HepG2 (cell line): ENCODE measurements around the gene RASA1. TPM values are rescaled to one million over a fixed set of nuclear protein-coding genes. Genes with fewer than 3 reads are reported as not detected.
A peak's percentile ranks its signal among the peaks of the same experiment; 100 is the strongest.

Experiments
- ARID2 ChIP-seq: sonication (generic); formaldehyde crosslinking; IDR thresholded peaks from 2 replicates; pipeline ENCODE4 v1.8.1; 2022; ENCODE audit warnings: mild to moderate bottlenecking, missing genetic modification reagents, borderline replicate concordance
- ARID5B ChIP-seq: IDR thresholded peaks from 2 replicates; pipeline ENCODE4 v1.4.0; 2020; ENCODE audit warnings: mild to moderate bottlenecking, missing genetic modification reagents
- BCL6 ChIP-seq: IDR thresholded peaks from 2 replicates; pipeline ENCODE4 v1.6.1; 2016; ENCODE audit warnings: missing genetic modification reagents, missing compliant biosample characterization
- CBX5 ChIP-seq: sonication (generic); formaldehyde crosslinking; IDR thresholded peaks from 2 replicates; pipeline ENCODE4 v1.4.0; 2020; ENCODE audit warnings: missing genetic modification reagents, borderline replicate concordance
- CHCHD3 ChIP-seq: sonication (generic); formaldehyde crosslinking; IDR thresholded peaks from 2 replicates; pipeline ENCODE4 v1.8.0; 2022; ENCODE audit warnings: mild to moderate bottlenecking, missing genetic modification reagents, moderate library complexity
- HMGA1 ChIP-seq: sonication (generic); formaldehyde crosslinking; conservative IDR thresholded peaks from 2 replicates; pipeline ENCODE4 v1.4.0; 2020; ENCODE audit warnings: missing genetic modification reagents
- KDM3A ChIP-seq: IDR thresholded peaks from 2 replicates; pipeline ENCODE4 v1.6.1; 2018; ENCODE audit warnings: low read depth, missing compliant biosample characterization
- NONO ChIP-seq, 2 experiments: fragments of 450-650 bp in 1 of 2; sonication (generic) in 1 of 2; formaldehyde crosslinking in 1 of 2; IDR thresholded peaks in 1 of 2; conservative IDR thresholded peaks in 1 of 2; 2 replicates each; pipeline versions ENCODE4 v1.6.1 to v1.8.0; 2017 to 2022; ENCODE audit warnings: mild to moderate bottlenecking in 1 of 2, missing genetic modification reagents in 1 of 2, moderate library complexity in 1 of 2
- SATB2 ChIP-seq: sonication (generic); formaldehyde crosslinking; IDR thresholded peaks from 2 replicates; pipeline ENCODE4 v1.5.0; 2020; ENCODE audit warnings: missing genetic modification reagents
- SRSF4 ChIP-seq: fragments of 200-400 bp; formaldehyde crosslinking; IDR thresholded peaks from one replicate; pipeline ENCODE4 v1.6.1; 2018; ENCODE audit warnings: mild to moderate bottlenecking, low read depth, low read length, moderate library complexity; ENCODE audit not compliant: poor library complexity, severe bottlenecking
- STAT5B ChIP-seq: sonication (generic); formaldehyde crosslinking; IDR thresholded peaks from 2 replicates; pipeline ENCODE4 v1.4.0; 2020; ENCODE audit warnings: missing genetic modification reagents
- SYNCRIP ChIP-seq: fragments of 200-400 bp; formaldehyde crosslinking; IDR thresholded peaks from 2 replicates; pipeline ENCODE4 v1.6.1; 2018; ENCODE audit warnings: mild to moderate bottlenecking, low read depth, low read length; ENCODE audit not compliant: insufficient read depth
- WIZ ChIP-seq: sonication (generic); formaldehyde crosslinking; IDR thresholded peaks from 2 replicates; pipeline ENCODE4 v1.5.1; 2020; ENCODE audit warnings: mild to moderate bottlenecking, missing genetic modification reagents
- ZBTB14 ChIP-seq: sonication (generic); formaldehyde crosslinking; IDR thresholded peaks from 2 replicates; pipeline ENCODE4 v1.4.0; 2020; ENCODE audit warnings: missing genetic modification reagents
- ZBTB7A ChIP-seq: sonication (generic); formaldehyde crosslinking; IDR thresholded peaks from 2 replicates; pipeline ENCODE4 v1.8.0; 2022; ENCODE audit warnings: mild to moderate bottlenecking, missing genetic modification reagents
- ZNF138 ChIP-seq: sonication (generic); formaldehyde crosslinking; IDR thresholded peaks from 2 replicates; pipeline ENCODE4 v1.5.0; 2020; ENCODE audit warnings: mild to moderate bottlenecking, low read depth, missing genetic modification reagents
- ZNF33B ChIP-seq: sonication (generic); formaldehyde crosslinking; IDR thresholded peaks from 2 replicates; pipeline ENCODE4 v1.5.1; 2020; ENCODE audit warnings: mild to moderate bottlenecking, missing genetic modification reagents
- ZNF501 ChIP-seq: sonication (generic); formaldehyde crosslinking; IDR thresholded peaks from 2 replicates; pipeline ENCODE4 v1.5.1; 2020; ENCODE audit warnings: mild to moderate bottlenecking, moderate library complexity, missing genetic modification reagents
- ZNF597 ChIP-seq: sonication (generic); formaldehyde crosslinking; IDR thresholded peaks from 2 replicates; pipeline ENCODE4 v1.5.0; 2020; ENCODE audit warnings: missing genetic modification reagents
- ZNF678 ChIP-seq: sonication (generic); formaldehyde crosslinking; IDR thresholded peaks from 2 replicates; pipeline ENCODE4 v1.4.0; 2020; ENCODE audit warnings: mild to moderate bottlenecking, missing genetic modification reagents
- ZNF713 ChIP-seq: sonication (generic); formaldehyde crosslinking; IDR thresholded peaks from 2 replicates; pipeline ENCODE4 v1.4.0; 2020; ENCODE audit warnings: mild to moderate bottlenecking, missing genetic modification reagents
- ZNF747 ChIP-seq: sonication (generic); formaldehyde crosslinking; IDR thresholded peaks from 2 replicates; pipeline ENCODE4 v1.8.1; 2023; ENCODE audit warnings: missing genetic modification reagents, mild to moderate bottlenecking, borderline replicate concordance
- ZNF841 ChIP-seq: sonication (generic); formaldehyde crosslinking; IDR thresholded peaks from 2 replicates; pipeline ENCODE4 v1.8.1; 2023; ENCODE audit warnings: missing genetic modification reagents, borderline replicate concordance
- ZZZ3 ChIP-seq: sonication (generic); formaldehyde crosslinking; IDR thresholded peaks from 2 replicates; pipeline ENCODE4 v1.4.0; 2020; ENCODE audit warnings: missing genetic modification reagents, mild to moderate bottlenecking, borderline replicate concordance
- polyA plus RNA-seq, 8 experiments: library from polyadenylated mRNA; depleted of rRNA in 3 of 8; stranded (reverse) in 7 of 8; unstranded in 1 of 8; fragments of >200 nt; fragmentation: Illumina TruSeq in 4 of 8; extraction: Trizol in 4 of 8; gene quantifications; 2 replicates each; pipeline versions ENCODE4 v1.2.1 to v1.2.3, GENCODE V29; 2011 to 2016; ENCODE audit warnings: low read depth in 4 of 8, missing spikeins in 1 of 8, mixed read lengths in 1 of 8; ENCODE audit not compliant: insufficient read depth in 1 of 8
- total RNA-seq, 5 experiments: library from RNA; depleted of rRNA; stranded (reverse); fragments of >200 nt; fragmentation: Illumina TruSeq; extraction: Trizol; gene quantifications; 2 replicates each; pipeline ENCODE4 v1.2.3, GENCODE V29; 2016; ENCODE audit warnings: low read depth in 1 of 5

The RASA1 gene
- total and polyA plus RNA-seq, 2 of the 13 experiments (the other 11 are each of a cell fraction or from before 2014, with no cell fraction given) = 19.5 to 20.5 TPM

- TF ChIP-seq ZNF501 (CRISPR knock-in tag) (peak; percentile 12), KDM3A (CRISPR knock-in tag) (0 out of 2 replicates have a peak, but pooled peaks have one; percentile 37), ARID2 (CRISPR knock-in tag) (0 out of 2 replicates have a peak, but pooled peaks have one; percentile 39), ARID5B (CRISPR knock-in tag) (peak; percentile 4; the same call in 1 of the 2 replicates), CHCHD3 (CRISPR knock-in tag) (peak; percentile 79; the same call in 1 of the 2 replicates), ZNF841 (CRISPR knock-in tag) (no peak), NONO (IDR thresholded peaks at IDR 0.05) (no peak), NONO (CRISPR knock-in tag; conservative IDR thresholded peaks at IDR 0.05) (no peak; the same call in 1 of the 2 replicates), ZNF678 (no peak), CBX5 (CRISPR knock-in tag) (no peak), ZBTB14 (CRISPR knock-in tag) (peak; percentile 38), ZNF597 (CRISPR knock-in tag) (no peak), WIZ (no peak), BCL6 (CRISPR knock-in tag) (no peak), ZNF713 (CRISPR knock-in tag) (no peak), ZBTB7A (CRISPR knock-in tag) (no peak), ZNF747 (CRISPR knock-in tag) (no peak), ZNF138 (CRISPR knock-in tag) (no peak), SRSF4 (no peak), STAT5B (CRISPR knock-in tag) (no peak), ZNF33B (CRISPR knock-in tag) (no peak), SATB2 (no peak), ZZZ3 (CRISPR knock-in tag) (no peak), SYNCRIP (no peak), HMGA1 (CRISPR knock-in tag) (no peak)
Measured at GRCh38 chr5:87268126-87268969, 665 bp downstream of the RASA1 start (continued).
